ENCODE data around the gene HOXD13. TPM values are rescaled to one million over a fixed set of nuclear protein-coding genes. Genes with fewer than 3 reads are reported as not detected.

HOXD13 gene
- total and polyA plus RNA-seq, 2 of the 8 experiments (the other 6 are each of a cell fraction or from before 2014, with no cell fraction given), result not detected

- TF ChIP-seq CHD7 (IDR thresholded peaks at IDR 0.05; ENCODE audit: insufficient replicate concordance, low read length), result no peak
Measured at GRCh38 chr2:176138923-176139660, 46.6 kb downstream of the HOXD13 start (continued).

All from H1 (cell line).